IMR-90 (cell line): ENCODE measurements around the gene KIFC3. TPM values are rescaled to one million over a fixed set of nuclear protein-coding genes. Genes with fewer than 3 reads are reported as not detected.

Experiments
- ATAC-seq: fragments of 200-7000 bp; cut with Tn5 transposase; 2 replicates; pipeline ENCODE4 v1.9.1; 2020; ENCODE audit warnings: low read depth, mild to moderate bottlenecking, moderate library complexity
- BruUV-seq: library from RNA; stranded (reverse); fragments of 400-500 nt; replicated peaks from 2 replicates; lab custom pipeline; 2021; lab: Mats Ljungman, UMichigan
- CTCF ChIA-PET: fragments of 300-600 bp; formaldehyde crosslinking; extraction: SDS; loops from one replicate; lab custom pipeline; 2021; ENCODE audit warnings: antibody characterized with exemption; lab: Yijun Ruan, JAX
- POLR2A ChIA-PET: fragments of 300-600 bp; sonication (Branson Sonifier 250); formaldehyde crosslinking; loops from one replicate; lab custom pipeline; 2022; ENCODE audit warnings: antibody characterized with exemption; ENCODE audit not compliant: unreplicated experiment; lab: Charles Lee
- DNase-seq: peaks from one replicate; pipeline ENCODE4 v3.0.0; 2013
- H2AFZ ChIP-seq: replicated peaks from 2 replicates; pipeline ENCODE3; 2013; ENCODE audit warnings: low read length, mild to moderate bottlenecking; ENCODE audit not compliant: poor library complexity
- H2AK5ac ChIP-seq: 2 replicates; pipeline ENCODE4 v1.6.1; 2013; ENCODE audit warnings: low read depth, low read length, inconsistent platforms
- H2AK9ac ChIP-seq: replicated peaks from 2 replicates; pipeline ENCODE3; 2013; ENCODE audit warnings: mild to moderate bottlenecking, low read depth, low read length, moderate library complexity; ENCODE audit not compliant: poor library complexity
- H2BK120ac ChIP-seq: 2 replicates; pipeline ENCODE4 v1.6.1; 2013; ENCODE audit warnings: low read depth, low read length, inconsistent platforms
- H2BK15ac ChIP-seq: 3 replicates; pipeline ENCODE4 v1.6.1; 2013; ENCODE audit warnings: low read depth, low read length, inconsistent platforms
- H2BK20ac ChIP-seq: 2 replicates; pipeline ENCODE4 v1.6.1; 2013; ENCODE audit warnings: low read depth, mild to moderate bottlenecking, inconsistent platforms, low read length, moderate library complexity
- H2BK5ac ChIP-seq: 2 replicates; pipeline ENCODE4 v1.6.1; 2013; ENCODE audit warnings: mild to moderate bottlenecking, low read depth, low read length, inconsistent platforms; ENCODE audit not compliant: poor library complexity, severe bottlenecking
- H3K14ac ChIP-seq: replicated peaks from 2 replicates; pipeline ENCODE4 v1.6.1; 2013; ENCODE audit warnings: low read depth, low read length, inconsistent platforms
- H3K18ac ChIP-seq: 2 replicates; pipeline ENCODE4 v1.6.1; 2013; ENCODE audit warnings: low read depth, low read length, control low read depth
- H3K23ac ChIP-seq: 2 replicates; pipeline ENCODE4 v1.6.1; 2013; ENCODE audit warnings: low read depth, low read length, inconsistent platforms
- H3K27ac ChIP-seq: 2 replicates; pipeline ENCODE4 v1.5.1; 2013; ENCODE audit warnings: mild to moderate bottlenecking, control low read depth, low read length; ENCODE audit not compliant: insufficient read depth
- H3K27me3 ChIP-seq: 2 replicates; pipeline ENCODE4 v1.6.1; 2013; ENCODE audit warnings: low read length; ENCODE audit not compliant: control insufficient read depth, insufficient read depth
- H3K36me3 ChIP-seq: 2 replicates; pipeline ENCODE4 v1.6.1; 2013; ENCODE audit warnings: low read length, mixed read lengths; ENCODE audit not compliant: control insufficient read depth, insufficient read depth
- H3K4ac ChIP-seq: 2 replicates; pipeline ENCODE4 v1.6.1; 2013; ENCODE audit warnings: low read depth, low read length, inconsistent platforms
- H3K4me1 ChIP-seq: 2 replicates; pipeline ENCODE4 v1.6.1; 2013; ENCODE audit warnings: low read length, mixed read lengths; ENCODE audit not compliant: control insufficient read depth, insufficient read depth
- H3K4me2 ChIP-seq: 2 replicates; pipeline ENCODE4 v1.6.1; 2013; ENCODE audit warnings: low read depth, mild to moderate bottlenecking, control low read depth, low read length, moderate library complexity
- H3K4me3 ChIP-seq: 2 replicates; pipeline ENCODE4 v1.5.1; 2013; ENCODE audit warnings: low read depth, mild to moderate bottlenecking, control low read depth, low read length, moderate library complexity; ENCODE audit not compliant: insufficient read depth
- H3K56ac ChIP-seq: 2 replicates; pipeline ENCODE4 v1.6.1; 2013; ENCODE audit warnings: low read length, inconsistent platforms; ENCODE audit not compliant: insufficient read depth; ENCODE audit errors: extremely low read depth
- H3K79me1 ChIP-seq, 2 experiments: 2 replicates each; pipeline ENCODE4 v1.6.1; 2013; ENCODE audit warnings: low read length in 2 of 2, inconsistent platforms in 1 of 2, low read depth in 1 of 2
- H3K9ac ChIP-seq: 2 replicates; pipeline ENCODE4 v1.6.1; 2013; ENCODE audit warnings: low read depth, low read length, control low read depth
- H3K9me1 ChIP-seq: 2 replicates; pipeline ENCODE4 v1.6.1; 2013; ENCODE audit warnings: low read length, inconsistent platforms; ENCODE audit not compliant: insufficient read depth
- H3K9me3 ChIP-seq: 2 replicates; pipeline ENCODE4 v1.6.1; 2013; ENCODE audit warnings: low read length; ENCODE audit not compliant: control insufficient read depth, insufficient read depth
- H4K20me1 ChIP-seq: 2 replicates; pipeline ENCODE4 v1.6.1; 2013; ENCODE audit warnings: low read length, inconsistent platforms; ENCODE audit not compliant: insufficient read depth
- H4K5ac ChIP-seq: 2 replicates; pipeline ENCODE4 v1.6.1; 2013; ENCODE audit warnings: mild to moderate bottlenecking, low read depth, low read length, control low read depth
- H4K8ac ChIP-seq, 2 experiments: 2 replicates each; pipeline ENCODE4 v1.6.1; 2013; ENCODE audit warnings: low read depth in 2 of 2, low read length in 2 of 2, control low read depth in 1 of 2, inconsistent platforms in 1 of 2
- H4K91ac ChIP-seq: 2 replicates; pipeline ENCODE4 v1.6.1; 2013; ENCODE audit warnings: low read depth, low read length, inconsistent platforms; ENCODE audit not compliant: insufficient read depth
- BHLHE40 ChIP-seq: fragments of 150-350 bp; IDR thresholded peaks from 2 replicates; pipeline ENCODE4 v1.6.1; 2016; ENCODE audit warnings: mild to moderate bottlenecking, low read depth, low read length
- CEBPB ChIP-seq: IDR thresholded peaks from 2 replicates; pipeline ENCODE4 v1.6.1; 2012; ENCODE audit warnings: low read depth, low read length, improper control_type of control experiment
- CHD1 ChIP-seq: IDR thresholded peaks from 2 replicates; pipeline ENCODE4 v1.6.1; 2012; ENCODE audit warnings: low read depth, low read length, improper control_type of control experiment
- FOS ChIP-seq: fragments of 150-350 bp; IDR thresholded peaks from 2 replicates; pipeline ENCODE4 v1.6.1; 2016; ENCODE audit warnings: low read depth, low read length
- MAFK ChIP-seq: IDR thresholded peaks from 2 replicates; pipeline ENCODE4 v1.6.1; 2012; ENCODE audit warnings: low read depth, low read length, improper control_type of control experiment
- MAZ ChIP-seq: IDR thresholded peaks from 2 replicates; pipeline ENCODE4 v1.6.1; 2012; ENCODE audit warnings: low read depth, mild to moderate bottlenecking, low read length, improper control_type of control experiment, moderate library complexity, borderline replicate concordance
- MXI1 ChIP-seq: IDR thresholded peaks from 2 replicates; pipeline ENCODE4 v1.6.1; 2012; ENCODE audit warnings: low read depth, mild to moderate bottlenecking, low read length, moderate library complexity, borderline replicate concordance
- NFE2L2 ChIP-seq: fragments of 150-350 bp; IDR thresholded peaks from 2 replicates; pipeline ENCODE4 v1.6.1; 2016; ENCODE audit warnings: low read depth, mild to moderate bottlenecking, low read length
- POLR2A ChIP-seq: IDR thresholded peaks from 2 replicates; pipeline ENCODE4 v1.6.1; 2012; ENCODE audit warnings: mild to moderate bottlenecking, low read depth, low read length
- RAD21 ChIP-seq: IDR thresholded peaks from 2 replicates; pipeline ENCODE4 v1.6.1; 2012; ENCODE audit warnings: low read length, improper control_type of control experiment
- RCOR1 ChIP-seq: IDR thresholded peaks from 2 replicates; pipeline ENCODE4 v1.6.1; 2012; ENCODE audit warnings: mild to moderate bottlenecking, low read length, improper control_type of control experiment; ENCODE audit not compliant: insufficient replicate concordance
- RFX5 ChIP-seq: IDR thresholded peaks from 2 replicates; pipeline ENCODE4 v1.8.0; 2012; ENCODE audit warnings: low read depth, mild to moderate bottlenecking, low read length, moderate library complexity
- SMC3 ChIP-seq: fragments of 150-350 bp; IDR thresholded peaks from 2 replicates; pipeline ENCODE4 v1.6.1; 2016; ENCODE audit warnings: low read depth, mild to moderate bottlenecking, antibody characterized with exemption, low read length, moderate library complexity
- USF2 ChIP-seq: fragments of 150-350 bp; IDR thresholded peaks from 2 replicates; pipeline ENCODE4 v1.6.1; 2017; ENCODE audit warnings: mild to moderate bottlenecking, antibody characterized with exemption, low read length, low read depth
- WGBS, 2 experiments: methylation state at CpG; one replicate each; pipeline versions ENCODE4 v1.1.5 to v1.1.7; 2013; ENCODE audit warnings: missing lambda C conversion rate in 2 of 2; ENCODE audit not compliant: insufficient read length in 1 of 2; ENCODE audit errors: extremely low coverage in 2 of 2; 5-methylcytosine and 5-hydroxymethylcytosine counted together
- dilution Hi-C: fragments of 300-500 bp; cut with HindIII; formaldehyde crosslinking; loops from one replicate; pipeline ENCODE4 v1.14.3; 2018; ENCODE audit warnings: low sequenced_read_pairs; ENCODE audit not compliant: unreplicated experiment
- in situ Hi-C: fragments of 300-500 bp; cut with MboI; formaldehyde crosslinking; loops from 3 replicates; pipeline ENCODE4 v1.14.3; 2019; ENCODE audit warnings: low sequenced_read_pairs, inconsistent platforms, mixed read lengths
- intact Hi-C: fragments of 100-400 bp; cut with micrococcal nuclease; formaldehyde crosslinking; loops from 2 replicates; pipeline ENCODE4 v1.10.0; 2022
- polyA plus RNA-seq, 3 experiments: library from polyadenylated mRNA; depleted of rRNA; stranded (reverse); fragments of >200 nt; gene quantifications; 2 replicates each; pipeline ENCODE4 v1.2.3, GENCODE V29; 2012; ENCODE audit warnings: low replicate concordance in 1 of 3
- total RNA-seq: library from RNA; depleted of rRNA; stranded (reverse); fragments of >200 nt; gene quantifications from 2 replicates; pipeline ENCODE4 v1.2.3, GENCODE V29; 2012
- TF ChIP-seq, protein P1 (sequence below): fragments of 150-350 bp; IDR thresholded peaks from 2 replicates; pipeline ENCODE4 v1.6.1; 2016; ENCODE audit warnings: low read depth, mild to moderate bottlenecking, low read length, moderate library complexity, borderline replicate concordance

KIFC3 gene
- total and polyA plus RNA-seq, 2 of the 4 experiments (the other 2 are of a cell fraction) = 48.6 to 62.5 TPM

DNA sequence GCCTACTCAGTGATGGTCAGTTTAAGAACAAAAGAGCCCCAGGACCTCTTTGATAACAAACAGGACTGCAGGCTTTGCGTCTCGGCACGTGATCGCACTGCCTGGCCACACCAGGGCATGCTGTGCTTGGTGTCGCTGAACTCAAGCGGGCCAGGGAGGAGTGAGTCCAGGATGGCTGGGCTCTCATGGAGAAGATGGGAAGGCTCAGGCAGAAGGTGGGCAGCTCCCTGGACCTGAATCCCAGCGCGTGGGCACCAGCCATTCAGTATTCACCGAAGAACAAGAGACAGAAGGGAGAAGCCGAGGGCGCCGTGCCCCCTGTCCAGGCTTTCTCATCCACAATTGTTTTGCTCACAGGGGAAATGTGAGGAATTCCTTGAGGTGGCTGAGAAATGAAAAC lies 54.8 kb downstream of the KIFC3 start:
- H3K4me2 ChIP-seq = no peak overlapping the region
- no TSS peak for BruUV-seq
- ATAC-seq = no peak
- no peaks in the 10 kb centered on the region for H3K9me1 ChIP-seq
- no peak overlapping the region for H4K8ac ChIP-seq
- no peak overlapping the region for H2BK120ac ChIP-seq
- no peak overlapping the region for H3K9ac ChIP-seq
- peaks cover 18% of the 10 kb centered on the region for H3K36me3 ChIP-seq
- no peak overlapping the region for H3K14ac ChIP-seq
- no peaks in the 10 kb centered on the region for H3K9me3 ChIP-seq
- H3K27me3 ChIP-seq = no peaks in the 10 kb centered on the region
- no peak overlapping the region for H4K5ac ChIP-seq
- no peak overlapping the region for H3K4ac ChIP-seq
- intact Hi-C loops = no loop called here
- in situ Hi-C loops = no loop called here
- no peak overlapping the region for H2BK5ac ChIP-seq
- no peak overlapping the region for H2AK9ac ChIP-seq
- no peak overlapping the region for H3K18ac ChIP-seq
- no peak overlapping the region for H3K23ac ChIP-seq
- H4K20me1 ChIP-seq = no peaks in the 10 kb centered on the region
- no peak overlapping the region for H2BK20ac ChIP-seq
- no peak overlapping the region for H2BK15ac ChIP-seq
- DNase-seq = no peak
- ChIA-PET POLR2A (no interaction called here), CTCF (no interaction called here)
- no peak for TF ChIP-seq RCOR1
- TF ChIP-seq RAD21 = no peak
- no peak for TF ChIP-seq MAZ
- no peak for TF ChIP-seq RFX5
- no peak for TF ChIP-seq MAFK
- no peak for TF ChIP-seq CHD1
- TF ChIP-seq POLR2A = no peak
- TF ChIP-seq BHLHE40 = no peak
- no peak for TF ChIP-seq SMC3
- no peak for TF ChIP-seq NFE2L2
- no peak for TF ChIP-seq MXI1
- no peak for TF ChIP-seq CEBPB
- no peak for TF ChIP-seq USF2
- TF ChIP-seq, protein P1, sequence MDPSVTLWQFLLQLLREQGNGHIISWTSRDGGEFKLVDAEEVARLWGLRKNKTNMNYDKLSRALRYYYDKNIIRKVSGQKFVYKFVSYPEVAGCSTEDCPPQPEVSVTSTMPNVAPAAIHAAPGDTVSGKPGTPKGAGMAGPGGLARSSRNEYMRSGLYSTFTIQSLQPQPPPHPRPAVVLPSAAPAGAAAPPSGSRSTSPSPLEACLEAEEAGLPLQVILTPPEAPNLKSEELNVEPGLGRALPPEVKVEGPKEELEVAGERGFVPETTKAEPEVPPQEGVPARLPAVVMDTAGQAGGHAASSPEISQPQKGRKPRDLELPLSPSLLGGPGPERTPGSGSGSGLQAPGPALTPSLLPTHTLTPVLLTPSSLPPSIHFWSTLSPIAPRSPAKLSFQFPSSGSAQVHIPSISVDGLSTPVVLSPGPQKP = no peak
- no peak for TF ChIP-seq FOS
- dilution Hi-C loops = no loop called here
- no peaks in the 10 kb centered on the region for H3K4me1 ChIP-seq
- no peak overlapping the region for H4K91ac ChIP-seq
- H3K79me1 ChIP-seq = no peaks in the 10 kb centered on the region
- H3K4me3 ChIP-seq = no peak overlapping the region
- no peak overlapping the region for H3K56ac ChIP-seq
- H2AK5ac ChIP-seq = no peak overlapping the region
- WGBS, 2 experiments = 95% methylated on average over 4 of the region's 12 CpGs; no CpG with 5 or more reads in 1 of the 2 experiments
- no peak overlapping the region for H3K27ac ChIP-seq
- H2AFZ ChIP-seq = no peak overlapping the region
